ENCODE measurements around the gene VPS51. TPM values are rescaled to one million over a fixed set of nuclear protein-coding genes. Genes with fewer than 3 reads are reported as not detected.

VPS51 gene
- total and polyA plus RNA-seq, 2 of the 4 experiments (the other 2 are of a cell fraction), result 56.3 to 113 TPM

GRCh38 chr11:65083134-65083833, 12.7 kb upstream of the VPS51 start:
- peaks cover 23% of the 10 kb centered on the region for H3K36me3 ChIP-seq (ENCODE audit: control insufficient read depth, insufficient read depth, low read length)
- ChIA-PET CTCF (no interaction called here), POLR2A (ENCODE audit: unreplicated experiment) (no interaction called here)
- peak overlapping the region; percentile 62 for H2AK5ac ChIP-seq (ENCODE audit: low read depth, low read length)
- H2BK120ac ChIP-seq (ENCODE audit: low read depth, low read length), result no peak overlapping the region
- H2BK5ac ChIP-seq (ENCODE audit: low read depth, low read length, poor library complexity, severe bottlenecking), result no peak overlapping the region
- H3K4me2 ChIP-seq (ENCODE audit: low read depth, low read length), result peak overlapping the region; percentile 90
- 0% methylated on average over 6 of the region's 13 CpGs; no CpG with 5 or more reads in 1 of the 2 experiments for WGBS, 2 experiments (ENCODE audit: extremely low coverage in 2 of 2, insufficient read length in 1 of 2)
- H3K14ac ChIP-seq (replicated peaks; ENCODE audit: low read depth, low read length), result peak overlapping the region; percentile 28
- H2BK15ac ChIP-seq (ENCODE audit: low read depth, low read length), result no peak overlapping the region
- H3K4ac ChIP-seq (ENCODE audit: low read depth, low read length), result peak overlapping the region; percentile 46
- peak overlapping the region; percentile 95 for H2AFZ ChIP-seq (replicated peaks; ENCODE audit: low read length, poor library complexity)
- intact Hi-C loops (cut with micrococcal nuclease), result no loop called here
- dilution Hi-C loops (cut with HindIII; ENCODE audit: low sequenced_read_pairs, unreplicated experiment), result no loop called here
- peak overlapping the region; percentile 43 for H4K91ac ChIP-seq (ENCODE audit: insufficient read depth, low read depth, low read length)
- DNase-seq, result no peak
- no peaks in the 10 kb centered on the region; the same call in 1 of the 2 replicates for H3K9me1 ChIP-seq (ENCODE audit: insufficient read depth, low read length)
- H3K4me3 ChIP-seq (ENCODE audit: insufficient read depth, low read depth, low read length), result peak overlapping the region; percentile 89
- H2BK20ac ChIP-seq (ENCODE audit: low read depth, low read length), result no peak overlapping the region
- peak overlapping the region; percentile 60; the same call in 1 of the 2 replicates for H3K27ac ChIP-seq (ENCODE audit: insufficient read depth, low read length)
- no peaks in the 10 kb centered on the region; the same call in 1 of the 2 replicates for H4K20me1 ChIP-seq (ENCODE audit: insufficient read depth, low read length)
- peak overlapping the region; percentile 70 for H3K56ac ChIP-seq (ENCODE audit: extremely low read depth, insufficient read depth, low read length)
- no TSS peak for BruUV-seq (replicated peaks)
- H3K18ac ChIP-seq (ENCODE audit: low read depth, low read length), result no peak overlapping the region
- H3K79me1 ChIP-seq (ENCODE audit: low read depth in 1 of 2, low read length in 2 of 2), result peaks cover 46 to 68% of the 10 kb centered on the region in 2 experiments
- peaks cover 4% of the 10 kb centered on the region; the same call in 1 of the 2 replicates for H3K4me1 ChIP-seq (ENCODE audit: control insufficient read depth, insufficient read depth, low read length)
- in situ Hi-C loops (cut with MboI; ENCODE audit: low sequenced_read_pairs), result no loop called here
- no peak for ATAC-seq (ENCODE audit: low read depth)
- H4K5ac ChIP-seq (ENCODE audit: low read depth, low read length), result no peak overlapping the region
- H3K9me3 ChIP-seq (ENCODE audit: control insufficient read depth, insufficient read depth, low read length), result no peaks in the 10 kb centered on the region
- no peaks in the 10 kb centered on the region for H3K27me3 ChIP-seq (ENCODE audit: control insufficient read depth, insufficient read depth, low read length)
- H2AK9ac ChIP-seq (replicated peaks; ENCODE audit: low read depth, low read length, poor library complexity), result peak overlapping the region; percentile 91
- peak overlapping the region; percentile 52; the same call in 1 of the 2 replicates for H3K9ac ChIP-seq (ENCODE audit: low read depth, low read length)
- H3K23ac ChIP-seq (ENCODE audit: low read depth, low read length), result no peak overlapping the region
- H4K8ac ChIP-seq (ENCODE audit: low read depth in 2 of 2, low read length in 2 of 2), result peak overlapping the region; percentile 33 to 48; a peak in 3 of 4 replicates
- TF ChIP-seq ELK1 (IDR thresholded peaks at IDR 0.05; ENCODE audit: borderline replicate concordance, low read depth, low read length), result no peak
- TF ChIP-seq POLR2A (IDR thresholded peaks at IDR 0.05; ENCODE audit: low read depth, low read length), result no peak
- TF ChIP-seq BHLHE40 (IDR thresholded peaks at IDR 0.05; ENCODE audit: low read depth, low read length), result no peak
- TF ChIP-seq RAD21 (IDR thresholded peaks at IDR 0.05; ENCODE audit: low read length), result no peak
- TF ChIP-seq MAFK (IDR thresholded peaks at IDR 0.05; ENCODE audit: low read depth, low read length), result no peak
- TF ChIP-seq USF2 (IDR thresholded peaks at IDR 0.05; ENCODE audit: low read depth, low read length), result no peak
- no peak for TF ChIP-seq SMC3 (IDR thresholded peaks at IDR 0.05; ENCODE audit: low read depth, low read length)
- no peak for TF ChIP-seq CTCF (conservative IDR thresholded peaks at IDR 0.05; ENCODE audit: low read depth, low read length)
- TF ChIP-seq CEBPB (IDR thresholded peaks at IDR 0.05; ENCODE audit: low read depth, low read length), result no peak
- TF ChIP-seq FOS (IDR thresholded peaks at IDR 0.05; ENCODE audit: low read depth, low read length), result no peak
- no peak for TF ChIP-seq MAZ (IDR thresholded peaks at IDR 0.05; ENCODE audit: borderline replicate concordance, low read depth, low read length)
- TF ChIP-seq CHD1 (IDR thresholded peaks at IDR 0.05; ENCODE audit: low read depth, low read length), result no peak
- no peak for TF ChIP-seq MXI1 (IDR thresholded peaks at IDR 0.05; ENCODE audit: borderline replicate concordance, low read depth, low read length)
- no peak for TF ChIP-seq RFX5 (IDR thresholded peaks at IDR 0.05; ENCODE audit: low read depth, low read length)
- TF ChIP-seq RCOR1 (IDR thresholded peaks at IDR 0.05; ENCODE audit: insufficient replicate concordance, low read length), result no peak

Measured in IMR-90 (cell line).